K562 (cell line): Measurements from ENCODE around the gene ATP9B. TPM values are rescaled to one million over a fixed set of nuclear protein-coding genes. Genes with fewer than 3 reads are reported as not detected.

ENCODE experiments used
- BRCA1 ChIP-seq, 2 experiments: fragments of 450-650 bp in 1 of 2; sonication (generic) in 1 of 2; formaldehyde crosslinking in 1 of 2; IDR thresholded peaks; 2 replicates each; pipeline versions ENCODE4 v1.5.0 to v1.6.1; 2017 to 2020; ENCODE audit warnings: mild to moderate bottlenecking in 1 of 2, missing genetic modification reagents in 1 of 2
- CBX3 ChIP-seq, 2 experiments: IDR thresholded peaks; 1 replicate in 1 of 2; 2 replicates in 1 of 2; pipeline ENCODE4 v1.6.1; 2012; ENCODE audit warnings: inconsistent platforms in 2 of 2, low read length in 2 of 2, borderline replicate concordance in 1 of 2, control low read depth in 1 of 2
- HEY1 ChIP-seq: fragments of 250-450 bp; sonication (Bioruptor Pico); IDR thresholded peaks from 2 replicates; pipeline ENCODE4 v1.5.0; 2020; ENCODE audit warnings: mild to moderate bottlenecking, moderate library complexity, borderline replicate concordance
- NFE2 ChIP-seq: IDR thresholded peaks from 2 replicates; pipeline ENCODE4 v1.6.1; 2014; ENCODE audit warnings: antibody characterized with exemption, low read depth
- NFIC ChIP-seq: fragments of 450-650 bp; IDR thresholded peaks from 2 replicates; pipeline ENCODE4 v1.6.1; 2017; ENCODE audit warnings: mild to moderate bottlenecking, inconsistent platforms
- PHF21A ChIP-seq: fragments of 450-650 bp; IDR thresholded peaks from 2 replicates; pipeline ENCODE4 v1.6.1; 2017; ENCODE audit warnings: low read depth, borderline replicate concordance
- RAD21 ChIP-seq, 2 experiments: fragments of 250-450 bp in 1 of 2; fragments of 450-650 bp in 1 of 2; sonication (Bioruptor Pico) in 1 of 2; formaldehyde crosslinking in 1 of 2; IDR thresholded peaks in 1 of 2; conservative IDR thresholded peaks in 1 of 2; 2 replicates each; pipeline versions ENCODE4 v1.4.0 to v1.8.0; 2020 to 2022; ENCODE audit warnings: mild to moderate bottlenecking in 2 of 2, moderate library complexity in 1 of 2
- RBBP5 ChIP-seq: fragments of 200-600 bp; sonication (generic); IDR thresholded peaks from 2 replicates; pipeline ENCODE4 v1.6.1; 2012; ENCODE audit warnings: borderline replicate concordance, mild to moderate bottlenecking, low read length, control low read depth, inconsistent platforms; ENCODE audit not compliant: insufficient read depth, poor library complexity, severe bottlenecking
- RCOR1 ChIP-seq, 2 experiments: IDR thresholded peaks; 2 replicates each; pipeline ENCODE4 v1.6.1; 2012; ENCODE audit warnings: low read depth in 2 of 2, low read length in 2 of 2, borderline replicate concordance in 1 of 2, improper control_type of control experiment in 1 of 2
- RUNX1 ChIP-seq: sonication (generic); IDR thresholded peaks from 2 replicates; pipeline ENCODE4 v1.6.1; 2016; ENCODE audit warnings: antibody characterized with exemption, low read depth
- SLC30A9 ChIP-seq: fragments of 250-450 bp; sonication (Bioruptor Pico); IDR thresholded peaks from 2 replicates; pipeline ENCODE4 v1.8.0; 2022; ENCODE audit warnings: mild to moderate bottlenecking, moderate library complexity
- ZNF318 ChIP-seq, 2 experiments: fragments of 450-650 bp; IDR thresholded peaks; 2 replicates each; pipeline ENCODE4 v1.6.1; 2016; ENCODE audit warnings: mild to moderate bottlenecking in 2 of 2, borderline replicate concordance in 1 of 2, low read depth in 1 of 2, moderate library complexity in 1 of 2
- ZNF583 ChIP-seq: fragments of 250-450 bp; sonication (Bioruptor Pico); IDR thresholded peaks from 2 replicates; pipeline ENCODE4 v1.4.0; 2020
- polyA plus RNA-seq, 8 experiments: library from polyadenylated mRNA; depleted of rRNA in 4 of 8; stranded (reverse) in 5 of 8; unstranded in 3 of 8; fragments of >200 nt; fragmentation: Nextera tagmentation in 2 of 8; fragmentation: Illumina TruSeq in 1 of 8; extraction: Ambion mirVana in 2 of 8; extraction: Trizol in 1 of 8; gene quantifications; 2 replicates each; pipeline versions ENCODE4 v1.2.1 to v1.2.3, GENCODE V29; 2011 to 2014; ENCODE audit warnings: inconsistent platforms in 1 of 8, missing spikeins in 1 of 8
- total RNA-seq, 7 experiments: library from RNA; depleted of rRNA in 6 of 7; stranded (reverse); fragments of >200 nt in 6 of 7; fragmentation: Illumina TruSeq in 2 of 7; extraction: Trizol in 2 of 7; gene quantifications; 2 replicates each; pipeline versions ENCODE4 v1.2.1 to v1.2.3, GENCODE V29; 2011 to 2021; ENCODE audit warnings: low replicate concordance in 1 of 7
- TF ChIP-seq, protein P1 (sequence below): fragments of 250-450 bp; sonication (Bioruptor Pico); IDR thresholded peaks from 2 replicates; pipeline ENCODE4 v1.5.0; 2021
- TF ChIP-seq, protein P2 (sequence below): fragments of 250-450 bp; sonication (Bioruptor Pico); IDR thresholded peaks from 2 replicates; pipeline ENCODE4 v1.8.0; 2021; ENCODE audit warnings: moderate library complexity, mild to moderate bottlenecking, inconsistent platforms

The ATP9B gene
- total and polyA plus RNA-seq, 9 of the 15 experiments (the other 6 are each of a cell fraction or from before 2014, with no cell fraction given), result 0.66 to 13.2 (median 7.9) TPM

GRCh38 chr18:79259218-79259617 is 190.0 kb downstream of the ATP9B start (continued):
- no peak for TF ChIP-seq RBBP5
- no peak for TF ChIP-seq SLC30A9 (CRISPR knock-in tag)
- TF ChIP-seq CBX3 (IDR thresholded peaks at IDR 0.05; ENCODE audit: borderline replicate concordance in 1 of 2, low read length in 2 of 2), result no peak
- TF ChIP-seq ZNF583 (CRISPR knock-in tag), result no peak
- TF ChIP-seq RAD21 (CRISPR knock-in tag; conservative IDR thresholded peaks at IDR 0.05 in 1 of 2, IDR thresholded peaks at IDR 0.05 in 1 of 2), result 0 out of 4 replicates have a peak, but pooled peaks of 1 of the 2 experiments have one; percentile 12
- TF ChIP-seq, protein P1, sequence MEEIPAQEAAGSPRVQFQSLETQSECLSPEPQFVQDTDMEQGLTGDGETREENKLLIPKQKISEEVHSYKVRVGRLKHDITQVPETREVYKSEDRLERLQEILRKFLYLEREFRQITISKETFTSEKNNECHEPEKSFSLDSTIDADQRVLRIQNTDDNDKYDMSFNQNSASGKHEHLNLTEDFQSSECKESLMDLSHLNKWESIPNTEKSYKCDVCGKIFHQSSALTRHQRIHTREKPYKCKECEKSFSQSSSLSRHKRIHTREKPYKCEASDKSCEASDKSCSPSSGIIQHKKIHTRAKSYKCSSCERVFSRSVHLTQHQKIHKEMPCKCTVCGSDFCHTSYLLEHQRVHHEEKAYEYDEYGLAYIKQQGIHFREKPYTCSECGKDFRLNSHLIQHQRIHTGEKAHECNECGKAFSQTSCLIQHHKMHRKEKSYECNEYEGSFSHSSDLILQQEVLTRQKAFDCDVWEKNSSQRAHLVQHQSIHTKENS (CRISPR knock-in tag), result no peak
- TF ChIP-seq RCOR1 (IDR thresholded peaks at IDR 0.05; ENCODE audit: borderline replicate concordance in 1 of 2, low read depth in 2 of 2, low read length in 2 of 2), result peak in 1 of 2 experiments; percentile 74; a peak in 2 of 4 replicates
- peak; percentile 46 for TF ChIP-seq NFE2
- TF ChIP-seq PHF21A, result no peak
- peak; percentile 74 for TF ChIP-seq NFIC
- TF ChIP-seq, protein P2, sequence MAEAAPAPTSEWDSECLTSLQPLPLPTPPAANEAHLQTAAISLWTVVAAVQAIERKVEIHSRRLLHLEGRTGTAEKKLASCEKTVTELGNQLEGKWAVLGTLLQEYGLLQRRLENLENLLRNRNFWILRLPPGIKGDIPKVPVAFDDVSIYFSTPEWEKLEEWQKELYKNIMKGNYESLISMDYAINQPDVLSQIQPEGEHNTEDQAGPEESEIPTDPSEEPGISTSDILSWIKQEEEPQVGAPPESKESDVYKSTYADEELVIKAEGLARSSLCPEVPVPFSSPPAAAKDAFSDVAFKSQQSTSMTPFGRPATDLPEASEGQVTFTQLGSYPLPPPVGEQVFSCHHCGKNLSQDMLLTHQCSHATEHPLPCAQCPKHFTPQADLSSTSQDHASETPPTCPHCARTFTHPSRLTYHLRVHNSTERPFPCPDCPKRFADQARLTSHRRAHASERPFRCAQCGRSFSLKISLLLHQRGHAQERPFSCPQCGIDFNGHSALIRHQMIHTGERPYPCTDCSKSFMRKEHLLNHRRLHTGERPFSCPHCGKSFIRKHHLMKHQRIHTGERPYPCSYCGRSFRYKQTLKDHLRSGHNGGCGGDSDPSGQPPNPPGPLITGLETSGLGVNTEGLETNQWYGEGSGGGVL (CRISPR knock-in tag), result no peak
- TF ChIP-seq BRCA1 (IDR thresholded peaks at IDR 0.05), result no peak
- TF ChIP-seq BRCA1 (CRISPR knock-in tag; IDR thresholded peaks at IDR 0.05), result no peak
- TF ChIP-seq RUNX1, result no peak
- no peak for TF ChIP-seq ZNF318 (IDR thresholded peaks at IDR 0.05; ENCODE audit: borderline replicate concordance in 1 of 2, low read depth in 1 of 2)
- TF ChIP-seq HEY1, result no peak
